Amygdala (tissue), 56 donors: ENCODE measurements around the gene MARK3.

Experiments
- DNase-seq, 56 donors: peaks; one replicate each; lab custom pipeline; 2025; lab: John Stamatoyannopoulos, UW

Gene MARK3

DNA sequence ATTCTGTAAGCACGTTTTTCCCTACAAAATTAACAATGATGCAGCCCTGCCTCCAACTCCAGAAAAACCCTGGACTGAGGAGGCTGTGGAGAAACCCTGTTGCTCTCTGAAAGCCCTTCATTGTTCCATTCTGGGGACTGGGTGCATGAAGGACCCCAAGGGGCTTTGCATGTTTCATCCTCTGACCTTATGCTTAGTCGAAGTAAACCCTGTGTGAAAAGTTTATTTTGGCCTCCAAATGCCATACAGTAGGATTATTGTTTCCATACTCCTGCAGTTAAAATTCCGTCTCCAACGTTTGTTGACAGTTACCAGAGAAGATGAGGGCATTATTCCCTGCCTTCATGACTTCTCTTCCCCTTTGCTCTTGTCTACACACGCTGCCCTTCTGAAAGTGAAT, 91.4 kb downstream of the MARK3 start:
- DNase-seq, result no peak

DNA sequence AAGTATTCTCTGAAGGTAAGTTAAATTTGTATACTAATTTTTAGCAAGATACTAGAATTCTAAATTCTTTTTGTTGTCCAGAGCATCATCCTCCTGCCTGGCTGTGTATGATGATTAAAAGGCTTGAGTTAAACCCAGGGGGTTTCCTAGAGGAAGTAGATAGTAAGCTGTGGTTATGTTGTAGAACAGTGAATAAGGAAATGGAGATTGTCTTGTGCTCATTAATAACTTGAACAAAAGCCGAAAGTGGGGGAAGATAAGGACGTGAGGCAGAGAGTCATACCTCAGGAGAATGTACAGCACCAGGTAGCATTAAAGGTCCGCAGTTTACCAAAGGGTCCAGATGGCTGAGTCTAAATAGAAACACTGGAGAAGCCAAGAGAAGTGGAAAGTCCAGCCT, 95.4 kb downstream of the MARK3 start:
- no peak for DNase-seq

DNA sequence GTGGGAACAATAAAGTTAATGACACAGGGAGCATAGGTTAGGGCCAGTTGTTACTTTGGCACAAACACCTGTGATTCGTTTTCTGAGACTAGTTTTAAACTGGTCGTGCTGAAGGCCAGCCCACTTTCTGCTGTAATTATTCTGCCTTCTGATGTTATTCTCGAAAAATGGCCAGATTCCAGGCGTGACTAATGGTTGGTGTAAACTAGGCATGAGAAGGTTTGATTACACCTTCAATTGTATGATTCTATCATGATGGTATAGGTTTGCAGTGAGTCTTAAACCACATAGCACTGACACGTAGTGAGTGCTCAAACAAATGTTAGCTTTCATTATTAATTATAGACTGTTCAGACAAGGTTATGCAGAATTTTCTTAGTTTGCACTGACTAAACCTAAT, 98.4 kb downstream of the MARK3 start:
- no peak for DNase-seq

DNA sequence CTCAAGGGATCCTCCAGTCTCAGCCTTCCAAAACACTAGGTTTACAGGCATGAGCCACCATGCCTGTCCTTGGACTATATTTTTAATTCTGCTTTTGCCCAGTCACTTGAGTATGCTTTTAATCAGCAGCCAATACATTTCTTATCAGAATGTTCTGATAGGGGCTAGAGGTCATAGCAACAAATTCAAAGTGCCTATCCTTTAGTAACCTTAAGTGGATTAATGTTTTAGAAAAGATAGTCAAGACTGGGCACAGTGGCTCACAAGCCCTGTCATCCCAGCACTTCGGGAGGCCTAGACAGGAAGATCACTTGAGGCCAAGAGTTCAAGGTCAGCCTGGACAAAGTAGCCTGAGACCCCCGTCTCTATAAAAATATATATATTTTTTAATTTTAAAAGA, 100.3 kb downstream of the MARK3 start:
- no peak for DNase-seq

DNA sequence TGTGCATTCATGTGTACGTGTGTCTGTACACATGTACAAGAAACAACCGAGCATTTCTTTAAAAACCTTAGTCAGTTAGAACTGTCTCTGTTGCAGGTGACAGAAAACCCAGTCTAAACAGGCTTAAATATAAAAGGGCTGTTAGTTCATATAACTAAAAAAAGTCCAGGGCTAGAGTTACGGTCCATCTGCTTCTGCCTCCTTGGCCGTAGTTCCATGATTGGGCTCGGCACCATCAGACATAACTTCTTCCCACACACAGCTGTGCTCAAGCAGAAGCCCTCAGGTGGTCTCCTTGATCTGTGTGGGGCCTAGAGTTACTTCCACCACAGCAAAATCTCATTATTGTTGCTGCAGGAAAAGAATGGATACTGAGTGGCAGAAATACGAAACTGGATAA, 102.9 kb downstream of the MARK3 start:
- no peak for DNase-seq

DNA sequence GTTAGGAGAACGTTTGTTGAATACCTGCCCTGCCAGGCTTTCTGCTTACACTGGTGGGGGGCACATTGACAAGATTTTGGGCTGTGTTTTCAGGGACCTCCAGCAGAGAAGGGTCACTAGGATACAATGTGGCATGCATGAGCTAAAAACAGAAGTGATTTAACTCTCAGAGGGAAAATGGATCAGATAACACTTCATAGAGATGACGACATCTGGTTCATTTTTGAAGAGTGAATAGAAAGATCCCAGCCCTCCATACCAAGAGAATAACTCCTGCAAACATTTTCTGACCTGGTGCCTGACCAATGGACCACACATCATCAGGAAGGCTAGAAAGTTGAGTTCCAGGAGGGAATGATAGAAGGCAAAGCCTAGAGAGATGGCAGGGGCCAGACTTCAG, 103.7 kb downstream of the MARK3 start:
- DNase-seq, result no peak

DNA sequence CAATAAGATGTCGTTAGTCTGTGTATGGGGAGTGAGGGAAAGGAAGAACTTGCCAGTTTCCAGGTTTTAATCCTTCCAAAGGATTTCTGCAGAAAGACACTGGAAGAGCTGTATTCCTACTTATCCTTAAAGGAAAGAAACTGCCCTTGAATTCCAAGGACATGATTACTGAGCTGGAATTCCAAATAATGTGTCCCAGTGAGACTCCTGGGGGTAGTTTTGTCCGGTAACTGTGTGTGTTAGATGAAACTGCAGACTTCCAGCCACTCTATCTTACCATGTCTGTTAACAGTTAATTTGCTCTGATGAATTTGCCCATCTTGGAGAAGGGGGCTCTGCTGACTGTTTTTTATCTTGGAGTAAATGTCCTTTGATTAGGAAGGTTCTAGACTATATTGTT, 104.4 kb downstream of the MARK3 start:
- no peak for DNase-seq

DNA sequence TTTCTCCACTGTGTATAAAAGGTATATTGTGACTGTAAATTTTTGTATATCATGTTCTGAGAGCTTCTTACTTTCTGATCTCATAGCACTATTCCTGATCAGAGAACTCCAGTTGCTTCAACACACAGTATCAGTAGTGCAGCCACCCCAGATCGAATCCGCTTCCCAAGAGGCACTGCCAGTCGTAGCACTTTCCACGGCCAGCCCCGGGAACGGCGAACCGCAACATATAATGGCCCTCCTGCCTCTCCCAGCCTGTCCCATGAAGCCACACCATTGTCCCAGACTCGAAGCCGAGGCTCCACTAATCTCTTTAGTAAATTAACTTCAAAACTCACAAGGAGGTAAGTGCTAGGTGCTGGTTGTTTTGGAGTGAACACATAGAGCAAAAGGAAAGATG, 106.5 kb downstream of the MARK3 start:
- no peak for DNase-seq

DNA sequence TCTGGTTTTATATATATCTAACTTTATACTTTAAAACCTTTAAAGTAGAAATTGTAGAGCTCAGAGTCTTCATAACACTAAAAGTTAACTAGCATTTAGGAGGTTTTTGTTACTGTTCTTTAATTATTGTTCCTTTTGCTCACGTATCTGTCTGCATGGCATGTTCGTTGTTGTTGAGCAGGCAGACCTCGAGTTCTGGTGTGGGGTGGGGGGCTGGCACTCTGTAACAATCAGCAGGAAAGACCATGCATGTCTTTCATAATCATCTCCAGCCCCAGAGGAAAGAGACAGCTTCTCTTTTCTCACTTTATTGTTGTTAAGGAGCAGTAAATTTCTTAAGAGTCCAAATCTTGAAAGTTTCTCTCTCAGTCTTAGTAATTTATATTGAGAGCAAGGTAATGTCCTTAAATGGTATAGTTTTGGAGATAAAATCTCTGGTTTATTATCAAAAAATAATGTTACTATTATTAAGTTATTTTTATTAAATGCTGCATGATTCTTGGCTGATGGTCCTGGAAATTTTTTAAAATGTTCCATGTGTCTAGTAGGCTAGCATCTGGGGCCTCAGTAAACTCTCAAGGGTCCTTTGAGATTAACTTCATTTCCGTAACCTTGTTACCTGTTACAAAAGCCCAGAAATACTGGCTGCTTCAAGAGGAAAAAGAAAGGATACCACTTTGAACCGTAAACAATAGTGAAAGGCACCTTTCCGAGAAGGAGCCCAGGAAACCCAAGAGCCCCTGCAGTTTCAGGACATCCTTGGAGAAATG, 107.1 kb downstream of the MARK3 start:
- DNase-seq, result no peak

DNA sequence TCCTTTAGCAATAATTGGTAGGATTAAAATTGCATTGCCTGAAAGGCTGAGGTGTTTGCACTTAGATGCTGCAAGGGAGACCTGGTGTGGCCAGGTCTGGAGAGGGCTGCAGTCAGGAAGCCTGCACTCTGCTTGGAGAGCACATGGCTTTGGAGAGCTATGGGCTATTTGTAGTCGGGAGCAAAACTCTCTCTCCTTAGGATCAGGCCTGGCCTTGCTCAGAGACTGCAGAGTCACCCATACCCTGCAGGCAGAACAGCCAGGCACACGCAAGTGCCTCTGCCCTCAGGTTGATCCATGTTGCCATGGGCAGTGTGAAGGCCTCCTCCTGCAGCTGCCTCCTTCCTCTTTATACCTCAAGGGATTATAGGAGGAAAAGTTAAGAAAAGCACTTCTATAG, 110.6 kb downstream of the MARK3 start:
- no peak for DNase-seq

DNA sequence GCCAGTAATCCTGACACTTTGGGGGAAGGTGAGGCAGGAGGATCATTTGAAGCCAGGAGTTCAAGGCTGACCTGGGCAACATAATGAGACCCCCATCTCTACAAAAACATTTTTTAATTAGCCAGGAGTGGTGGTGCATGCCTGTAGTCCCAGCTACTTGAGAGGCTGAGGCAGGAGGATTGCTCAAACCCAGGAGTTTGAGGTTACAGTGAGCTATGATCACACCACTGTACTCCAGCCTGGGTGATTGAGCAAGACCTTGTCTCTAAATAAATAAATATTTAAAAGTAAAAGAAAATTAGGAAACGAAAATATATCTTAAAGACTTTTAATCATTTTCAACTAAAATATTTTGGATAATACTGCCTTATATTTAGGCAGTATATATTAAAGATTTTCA, 111.6 kb downstream of the MARK3 start:
- DNase-seq, result no peak

DNA sequence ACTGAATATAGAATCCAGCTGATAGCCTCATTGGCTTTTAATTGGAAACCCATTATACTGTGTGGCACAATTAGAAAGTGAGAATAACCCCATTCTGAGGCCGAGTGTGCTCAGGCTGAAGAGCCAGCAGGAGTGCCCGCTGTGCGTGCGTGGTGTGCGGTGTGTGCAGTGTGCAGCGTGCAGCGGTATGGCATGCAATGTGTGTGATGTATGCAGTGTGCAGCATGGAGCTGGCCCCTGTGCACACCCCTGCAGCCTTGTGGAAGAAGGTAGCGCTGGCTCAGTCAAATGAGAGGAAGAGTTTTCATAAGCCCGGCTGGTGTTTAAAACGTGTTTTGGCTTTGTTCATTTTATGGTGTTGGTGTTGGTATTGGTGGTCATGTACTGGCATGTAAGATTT, 114.5 kb downstream of the MARK3 start:
- no peak for DNase-seq

DNA sequence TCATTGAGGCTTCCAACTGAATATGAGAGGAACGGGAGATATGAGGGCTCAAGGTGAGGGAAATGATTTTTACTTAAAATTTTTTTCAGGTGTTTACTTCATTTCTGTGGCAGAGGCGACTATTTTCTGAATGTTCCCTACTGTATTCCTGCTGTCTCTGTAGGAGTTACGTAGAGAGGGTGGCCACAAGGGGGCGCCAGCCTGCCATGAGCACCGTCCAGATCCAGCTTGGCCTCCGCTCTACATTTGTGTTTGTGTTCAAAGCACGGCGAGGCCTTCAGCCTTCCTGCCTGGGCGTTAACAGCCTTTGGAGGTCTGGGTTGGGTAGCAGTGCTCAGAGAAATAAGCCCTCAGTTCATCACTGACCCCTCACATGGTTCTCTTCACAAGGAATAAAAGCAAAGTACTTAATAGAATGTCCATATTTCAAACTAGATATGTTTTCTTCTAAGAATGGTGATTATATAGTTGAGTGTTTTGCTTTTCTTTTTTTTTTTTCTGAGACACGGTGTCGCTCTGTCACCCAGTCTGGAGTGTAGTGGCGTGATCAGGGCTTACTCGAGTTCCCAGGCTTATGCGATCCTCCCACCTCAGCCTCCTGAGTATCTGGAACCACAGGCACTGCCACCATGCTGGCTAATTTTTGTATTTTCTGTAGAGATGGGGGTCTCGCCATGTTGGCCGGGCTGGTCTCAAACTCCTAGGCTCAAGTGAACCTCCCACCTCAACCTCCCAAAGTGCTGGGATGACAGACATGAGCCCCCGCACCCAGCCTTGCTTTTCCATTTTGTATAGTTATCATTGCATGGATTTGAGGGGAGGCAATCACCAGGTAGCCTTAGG, 115.2 kb downstream of the MARK3 start:
- peak in 55 of 56 donors; percentile 22 to 99 (median 79) for DNase-seq

DNA sequence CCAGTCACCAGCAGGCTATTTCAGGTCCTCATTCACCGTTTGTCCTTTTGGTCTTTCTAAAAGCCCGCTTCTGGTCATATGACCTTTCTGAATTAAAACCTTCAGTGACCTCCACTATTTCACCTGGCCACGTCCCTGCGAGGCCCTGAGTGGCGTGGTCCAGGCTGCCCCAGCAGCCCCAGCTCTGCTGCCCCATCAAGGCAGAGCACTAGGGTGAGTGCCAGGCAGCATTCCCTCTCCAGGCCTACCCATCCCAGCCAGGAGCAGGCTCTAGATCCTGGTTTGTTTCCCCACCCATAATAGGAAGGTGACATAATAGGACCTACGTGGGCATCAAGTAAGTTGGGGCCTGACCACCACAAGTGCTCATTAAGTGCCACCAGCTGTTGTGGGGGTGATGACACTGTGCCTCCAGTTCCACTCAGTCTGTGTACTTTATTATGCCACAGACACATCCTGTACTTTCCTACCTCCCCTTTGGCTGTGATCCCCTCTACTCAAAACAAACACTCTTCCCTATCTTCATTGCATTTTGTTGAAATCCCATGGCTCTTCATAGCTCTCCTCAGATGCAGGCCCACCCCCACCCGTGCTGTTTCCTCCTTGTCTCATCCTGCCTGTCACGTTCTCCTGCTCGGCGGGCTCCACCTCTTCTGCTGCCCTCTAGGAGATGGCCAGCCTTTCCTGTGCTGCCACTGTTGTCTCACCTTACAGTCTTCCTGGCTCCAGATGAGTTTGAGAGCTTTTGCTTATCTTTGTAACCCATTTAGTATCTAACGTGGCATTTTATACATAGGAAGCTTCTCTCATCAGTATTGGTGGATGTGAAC, 116.0 kb downstream of the MARK3 start:
- no peak for DNase-seq

DNA sequence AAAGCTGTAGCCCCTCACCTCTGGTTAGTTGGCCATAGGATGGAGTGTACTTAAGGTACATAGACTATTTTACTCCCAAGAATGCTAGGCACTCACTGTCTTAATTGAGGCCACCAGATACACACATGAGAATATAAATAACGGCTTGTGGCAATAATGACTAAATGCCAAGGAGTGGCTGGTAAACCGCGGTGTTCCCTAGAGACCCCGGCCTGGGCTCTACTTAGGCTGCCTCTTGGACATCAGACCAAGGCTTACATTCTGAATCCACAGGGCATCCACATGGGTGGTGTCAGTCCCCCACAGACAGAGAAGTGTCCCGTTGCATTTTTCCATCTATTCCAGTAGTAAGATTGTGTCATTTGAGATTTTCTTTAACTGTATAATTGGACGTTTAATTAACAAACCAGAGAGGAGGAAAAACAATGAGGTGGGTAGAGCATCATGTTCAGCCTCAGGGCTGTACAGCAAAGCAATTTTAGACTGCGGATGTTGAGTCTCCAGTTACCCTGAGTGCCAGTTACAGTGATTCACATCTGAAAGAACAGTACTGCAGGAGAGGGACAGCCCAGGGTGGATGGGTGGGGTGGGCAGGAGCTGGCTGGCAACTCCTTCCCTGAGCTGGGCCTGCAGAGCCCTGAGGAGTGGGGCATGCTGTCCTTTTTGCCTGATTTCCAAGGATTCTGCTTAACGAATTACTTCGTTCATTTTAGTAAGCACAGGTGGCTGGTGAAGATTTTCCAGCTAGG, 116.9 kb downstream of the MARK3 start:
- no peak for DNase-seq

DNA sequence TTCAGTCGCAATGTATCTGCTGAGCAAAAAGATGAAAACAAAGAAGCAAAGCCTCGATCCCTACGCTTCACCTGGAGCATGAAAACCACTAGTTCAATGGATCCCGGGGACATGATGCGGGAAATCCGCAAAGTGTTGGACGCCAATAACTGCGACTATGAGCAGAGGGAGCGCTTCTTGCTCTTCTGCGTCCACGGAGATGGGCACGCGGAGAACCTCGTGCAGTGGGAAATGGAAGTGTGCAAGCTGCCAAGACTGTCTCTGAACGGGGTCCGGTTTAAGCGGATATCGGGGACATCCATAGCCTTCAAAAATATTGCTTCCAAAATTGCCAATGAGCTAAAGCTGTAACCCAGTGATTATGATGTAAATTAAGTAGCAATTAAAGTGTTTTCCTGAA, 117.7 kb downstream of the MARK3 start:
- DNase-seq, result no peak

DNA sequence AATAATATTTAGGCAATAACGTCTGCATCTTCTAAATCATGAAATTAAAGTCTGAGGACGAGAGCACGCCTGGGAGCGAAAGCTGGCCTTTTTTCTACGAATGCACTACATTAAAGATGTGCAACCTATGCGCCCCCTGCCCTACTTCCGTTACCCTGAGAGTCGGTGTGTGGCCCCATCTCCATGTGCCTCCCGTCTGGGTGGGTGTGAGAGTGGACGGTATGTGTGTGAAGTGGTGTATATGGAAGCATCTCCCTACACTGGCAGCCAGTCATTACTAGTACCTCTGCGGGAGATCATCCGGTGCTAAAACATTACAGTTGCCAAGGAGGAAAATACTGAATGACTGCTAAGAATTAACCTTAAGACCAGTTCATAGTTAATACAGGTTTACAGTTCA, 118.1 kb downstream of the MARK3 start:
- no peak for DNase-seq

DNA sequence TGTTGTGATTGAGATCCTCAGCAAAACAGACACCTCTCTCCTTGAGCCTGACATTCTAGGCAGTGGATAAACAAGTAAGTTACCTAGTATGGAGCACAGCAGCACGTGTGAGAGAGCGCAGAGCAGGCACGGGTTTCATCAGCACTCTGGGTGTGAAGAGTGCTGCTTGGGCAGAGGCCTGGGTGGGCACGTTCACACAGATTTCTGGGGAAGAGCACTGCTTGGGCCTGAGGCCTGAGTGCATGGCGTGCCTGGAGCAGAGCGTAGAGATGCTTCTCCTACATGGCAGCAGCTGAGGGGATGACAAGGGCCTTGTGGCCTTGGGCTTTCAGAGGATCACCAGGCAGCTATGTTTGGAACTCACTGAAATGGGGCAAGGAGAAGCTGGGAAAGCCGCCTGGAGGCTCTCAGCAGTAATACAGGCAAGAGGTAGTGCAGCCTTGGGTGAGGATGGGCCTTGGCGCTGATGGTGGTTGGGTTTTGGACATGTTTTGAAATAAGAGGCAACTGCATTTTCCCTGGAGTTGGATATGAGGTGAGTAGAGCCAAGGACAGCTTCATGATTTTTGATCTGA, 119.9 kb downstream of the MARK3 start:
- no peak for DNase-seq

DNA sequence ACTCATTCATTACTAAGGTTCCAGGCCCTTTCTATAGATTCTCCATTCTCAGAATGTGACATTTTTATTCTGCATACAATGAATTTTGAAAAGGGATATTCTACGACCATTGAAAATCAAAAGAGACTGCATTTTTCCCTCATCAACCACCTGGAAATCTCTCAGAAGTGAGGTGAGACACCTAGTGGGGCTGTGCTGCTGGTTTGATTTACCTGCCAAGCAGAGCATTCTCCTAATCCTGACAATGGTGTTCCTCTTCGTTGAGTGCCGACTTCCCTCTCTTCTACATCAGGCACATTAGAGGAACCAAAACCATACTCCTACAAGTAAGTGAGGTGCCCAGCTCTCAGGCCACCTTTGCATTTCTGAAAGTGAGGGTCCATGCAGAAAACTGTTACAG, 122.5 kb downstream of the MARK3 start:
- DNase-seq, result no peak
